Common myeloid progenitor, CD34-positive (primary cell): ENCODE results near the gene OR6K3.

Source experiments
- CTCF ChIA-PET: fragments of 350-600 bp; sonication (Branson Sonifier 250); formaldehyde crosslinking; loops from one replicate; lab custom pipeline; 2021; ENCODE audit warnings: antibody characterized with exemption; lab: Charles Lee
- POLR2A ChIA-PET: fragments of 350-600 bp; sonication (Branson Sonifier 250); formaldehyde crosslinking; loops from one replicate; lab custom pipeline; 2021; ENCODE audit warnings: antibody characterized with exemption; lab: Charles Lee
- DNase-seq, 3 donors: peaks; one replicate each; pipeline versions ENCODE4 v3.0.0 to v3.0.0-alpha.2; 2013
- H3K27ac ChIP-seq, 2 experiments: 1 replicate in 1 of 2; 2 replicates in 1 of 2; pipeline ENCODE4 v1.7.0; 2013; ENCODE audit warnings: inconsistent platforms in 2 of 2, low read length in 2 of 2, mild to moderate bottlenecking in 2 of 2, low read depth in 1 of 2, moderate library complexity in 1 of 2; ENCODE audit not compliant: severe bottlenecking in 2 of 2, insufficient read depth in 1 of 2, poor library complexity in 1 of 2
- H3K27me3 ChIP-seq, 5 experiments: replicated peaks in 2 of 5; 1 replicate in 3 of 5; 2 replicates in 2 of 5; pipeline versions ENCODE4 v1.6.1 to v1.7.0; 2013; ENCODE audit warnings: low read length in 4 of 5, mild to moderate bottlenecking in 2 of 5, moderate library complexity in 2 of 5, inconsistent platforms in 1 of 5; ENCODE audit not compliant: insufficient read depth in 5 of 5, control insufficient read depth in 4 of 5
- H3K36me3 ChIP-seq, 4 experiments: 1 replicate in 2 of 4; 2 replicates in 2 of 4; pipeline versions ENCODE4 v1.6.1 to v1.7.0; 2013; ENCODE audit warnings: low read length in 3 of 4, control low read depth in 1 of 4, mild to moderate bottlenecking in 1 of 4; ENCODE audit not compliant: control insufficient read depth in 4 of 4, insufficient read depth in 4 of 4
- H3K4me1 ChIP-seq, 4 experiments: 1 replicate in 3 of 4; 2 replicates in 1 of 4; pipeline versions ENCODE4 v1.6.1 to v1.7.1; 2013; ENCODE audit warnings: low read length in 3 of 4, mild to moderate bottlenecking in 3 of 4, control low read depth in 1 of 4, inconsistent platforms in 1 of 4, moderate library complexity in 1 of 4; ENCODE audit not compliant: control insufficient read depth in 4 of 4, insufficient read depth in 4 of 4; ENCODE audit errors: control extremely low read depth in 1 of 4
- H3K4me3 ChIP-seq, 7 experiments: 1 replicate in 4 of 7; 2 replicates in 3 of 7; pipeline versions ENCODE4 v1.5.1 to v1.7.0; 2013; ENCODE audit warnings: mild to moderate bottlenecking in 7 of 7, low read length in 6 of 7, moderate library complexity in 6 of 7, inconsistent platforms in 2 of 7, low read depth in 2 of 7, control low read depth in 1 of 7; ENCODE audit not compliant: insufficient read depth in 4 of 7, control insufficient read depth in 1 of 7; ENCODE audit errors: extremely low read depth in 1 of 7
- H3K9me3 ChIP-seq, 5 experiments: 1 replicate in 4 of 5; 2 replicates in 1 of 5; pipeline versions ENCODE4 v1.6.1 to v1.7.1; 2013; ENCODE audit warnings: low read length in 4 of 5, mild to moderate bottlenecking in 2 of 5, inconsistent platforms in 1 of 5, low read depth in 1 of 5, moderate library complexity in 1 of 5; ENCODE audit not compliant: control insufficient read depth in 4 of 5, insufficient read depth in 2 of 5; ENCODE audit errors: control extremely low read depth in 1 of 5
- WGBS: methylation state at CpG from one replicate; pipeline ENCODE4 v1.1.5; 2013; ENCODE audit not compliant: insufficient coverage; 5-methylcytosine and 5-hydroxymethylcytosine counted together

OR6K3 gene

DNA sequence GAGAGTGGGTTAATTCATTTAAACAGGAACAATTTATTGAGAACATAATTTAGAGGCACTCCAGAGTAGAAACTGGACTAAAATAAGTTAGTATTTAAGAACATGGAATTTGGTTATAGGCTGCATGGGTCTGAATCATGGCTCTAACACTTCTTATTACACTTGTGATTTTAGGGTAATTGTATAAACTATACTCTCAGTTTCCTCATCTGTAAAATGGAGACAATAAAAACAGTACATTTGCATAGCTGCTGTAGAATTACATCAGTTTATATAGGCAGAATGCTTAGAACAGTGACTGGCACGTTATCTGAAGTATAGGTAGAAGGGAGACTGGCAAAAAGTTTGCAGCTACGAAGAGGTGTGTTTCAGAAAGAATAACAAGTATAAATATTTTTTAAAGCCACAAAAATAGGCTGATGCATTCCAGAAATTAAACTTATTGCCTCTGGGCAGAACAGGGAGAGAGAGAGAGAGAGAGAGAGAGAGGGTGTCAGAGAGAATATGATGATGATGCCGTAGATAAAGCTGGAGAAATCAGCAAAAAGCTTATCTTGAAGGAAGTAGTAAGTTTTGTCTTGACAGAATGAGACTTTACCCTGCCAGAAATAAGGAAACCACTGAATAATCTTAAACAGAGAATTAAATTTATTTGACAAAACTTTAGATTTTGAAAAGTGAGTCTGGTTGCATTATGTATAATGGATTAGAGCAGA, 8.1 kb upstream of the OR6K3 start:
- ChIA-PET CTCF (no interaction called here), POLR2A (no interaction called here)
- Histone ChIP-seq H3K36me3 (no peaks in the 10 kb centered on the region), H3K27ac (no peak overlapping the region), H3K9me3 (no peaks in the 10 kb centered on the region), H3K27me3 (no peaks in the 10 kb centered on the region), H3K4me1 (no peaks in the 10 kb centered on the region), H3K4me3 (no peak overlapping the region)
- no CpG with 5 or more reads among the region's 3 CpGs for WGBS
- peak in 2 of 3 donors; percentile 3 to 27 for DNase-seq

DNA sequence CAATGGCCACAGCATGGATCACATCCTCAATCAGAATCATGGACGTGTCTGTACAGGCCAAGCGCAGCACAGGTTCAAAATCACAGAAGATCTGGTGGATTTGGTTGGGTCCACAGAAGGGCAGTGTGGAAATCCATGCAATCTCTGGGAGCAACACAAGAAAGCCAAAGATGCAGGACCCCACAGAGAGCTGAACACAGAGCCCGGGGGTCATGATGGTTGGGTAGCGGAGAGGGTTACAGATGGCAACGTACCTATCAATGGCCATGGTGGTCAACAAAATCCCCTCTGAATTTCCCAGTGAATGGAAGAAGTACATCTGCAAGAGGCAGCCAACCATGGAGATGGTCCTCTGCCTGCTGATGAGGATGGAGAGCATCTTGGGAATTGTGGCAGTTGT, 3.9 kb upstream of the OR6K3 start:
- no peaks in the 10 kb centered on the region for H3K27me3 ChIP-seq
- ChIA-PET POLR2A (no interaction called here), CTCF (interaction anchor here (0.7 kb wide), 1 partner anchor 14 kb away, joined by 3 read pairs; no protein-coding TSS in a partner anchor)
- no peak overlapping the region for H3K27ac ChIP-seq
- no peaks in the 10 kb centered on the region for H3K9me3 ChIP-seq
- DNase-seq: no peak
- no peaks in the 10 kb centered on the region for H3K36me3 ChIP-seq
- H3K4me1 ChIP-seq: no peaks in the 10 kb centered on the region
- no peak overlapping the region for H3K4me3 ChIP-seq
- WGBS: 98% methylated on average over 5 of the region's 5 CpGs

DNA sequence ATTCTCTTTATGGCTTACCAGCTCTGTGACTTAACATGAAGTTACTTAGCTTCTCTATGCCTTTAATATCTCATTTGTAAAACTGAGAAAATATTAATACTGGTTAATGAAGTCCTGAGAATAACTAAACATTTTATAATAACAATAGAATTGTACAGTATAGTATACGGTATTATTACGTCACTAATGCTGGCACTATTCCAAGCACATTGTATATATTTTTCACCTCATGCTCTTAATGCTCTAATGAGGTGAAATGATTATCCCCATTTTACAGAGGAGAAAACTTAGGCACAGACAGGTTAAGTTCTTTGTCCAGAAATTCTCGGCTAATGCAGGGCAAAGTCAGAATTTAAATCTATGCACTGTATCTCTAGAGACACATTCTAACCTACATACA, 856 bp downstream of the OR6K3 start:
- DNase-seq: no peak
- ChIA-PET POLR2A (no interaction called here), CTCF (no interaction called here)
- Histone ChIP-seq H3K4me3 (no peak overlapping the region), H3K9me3 (no peaks in the 10 kb centered on the region), H3K36me3 (no peaks in the 10 kb centered on the region), H3K27me3 (no peaks in the 10 kb centered on the region), H3K27ac (no peak overlapping the region), H3K4me1 (no peaks in the 10 kb centered on the region)
- 83% methylated on average over 1 of the region's 3 CpGs for WGBS

DNA sequence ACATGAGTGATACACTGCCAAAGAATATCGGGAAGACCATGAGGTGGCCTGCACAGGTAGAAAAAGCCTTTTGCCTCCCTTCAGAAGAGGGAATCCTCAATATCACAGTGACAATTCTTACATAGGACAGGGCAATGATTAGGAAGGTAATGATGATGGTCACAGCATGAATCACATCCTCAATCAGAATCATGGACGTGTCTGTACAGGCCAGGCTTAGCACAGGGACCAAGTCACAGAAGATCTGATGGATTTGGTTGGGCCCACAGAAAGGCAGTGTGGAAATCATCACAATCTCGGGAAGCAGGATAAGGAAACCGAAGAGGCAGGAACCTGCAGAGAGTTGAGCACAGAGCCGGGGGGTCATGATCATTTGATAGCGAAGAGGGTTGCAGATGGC, 3.2 kb downstream of the OR6K3 start:
- Histone ChIP-seq H3K36me3 (no peaks in the 10 kb centered on the region), H3K9me3 (no peaks in the 10 kb centered on the region), H3K27ac (no peak overlapping the region), H3K27me3 (no peaks in the 10 kb centered on the region), H3K4me3 (no peak overlapping the region), H3K4me1 (no peaks in the 10 kb centered on the region)
- POLR2A ChIA-PET: no interaction called here
- CTCF ChIA-PET: no interaction called here
- no peak for DNase-seq
- 100% methylated on average over 4 of the region's 6 CpGs for WGBS

DNA sequence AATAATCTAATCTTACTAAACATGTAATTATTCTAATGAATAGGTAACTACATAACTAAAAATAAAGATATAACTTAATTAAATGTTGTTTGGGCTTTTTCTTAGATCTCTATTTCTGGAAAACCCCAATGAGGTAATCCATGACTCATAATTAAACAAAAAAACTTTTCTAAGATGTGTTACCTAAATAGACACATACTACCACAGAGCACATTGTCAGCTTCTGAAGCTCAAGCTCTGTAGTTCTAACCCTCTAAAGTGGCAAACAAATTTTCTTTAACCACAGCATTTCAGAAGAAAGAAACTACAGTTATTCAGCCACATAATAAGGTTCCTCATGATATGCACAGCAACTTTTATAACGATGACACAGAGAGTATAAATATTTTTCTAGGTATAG, 4.2 kb downstream of the OR6K3 start:
- CTCF ChIA-PET: no interaction called here
- no CpG with 5 or more reads among the region's 1 CpG for WGBS
- POLR2A ChIA-PET: no interaction called here

DNA sequence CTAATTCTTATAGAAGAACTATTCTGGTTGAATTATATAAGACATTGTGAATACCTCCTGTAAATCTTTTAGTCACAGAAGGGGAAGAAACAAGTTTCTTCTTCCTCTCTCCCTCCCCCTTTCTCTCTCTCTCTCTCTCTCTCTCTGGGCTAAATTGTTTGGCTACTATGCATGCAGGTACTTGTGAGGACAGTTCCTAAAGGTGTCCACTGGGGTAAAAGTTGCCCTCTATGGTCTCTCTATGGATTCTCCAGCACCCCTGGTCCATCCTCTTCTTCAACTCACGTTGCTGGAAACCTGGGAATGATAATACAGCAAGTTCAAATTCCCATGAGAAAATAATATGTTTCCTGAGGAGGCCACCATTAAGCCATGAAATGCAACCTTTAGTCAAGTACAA, 5.8 kb downstream of the OR6K3 start:
- ChIA-PET CTCF (interaction anchor here (0.6 kb wide), 1 partner anchor 22 kb away, joined by 3 read pairs; no protein-coding TSS in a partner anchor), POLR2A (no interaction called here)
- Histone ChIP-seq H3K27ac (no peak overlapping the region), H3K27me3 (no peaks in the 10 kb centered on the region), H3K36me3 (no peaks in the 10 kb centered on the region), H3K4me1 (no peaks in the 10 kb centered on the region), H3K4me3 (no peak overlapping the region), H3K9me3 (no peaks in the 10 kb centered on the region)
- WGBS: 100% methylated on average over 1 of the region's 1 CpG
- DNase-seq: no peak

More for the DNA sequence above, 4.2 kb downstream of the OR6K3 start:
- Histone ChIP-seq H3K4me1 (no peaks in the 10 kb centered on the region), H3K27me3 (no peaks in the 10 kb centered on the region), H3K9me3 (no peaks in the 10 kb centered on the region), H3K27ac (no peak overlapping the region), H3K4me3 (no peak overlapping the region), H3K36me3 (no peaks in the 10 kb centered on the region)
- peak in 2 of 3 donors; percentile 32 to 41 for DNase-seq

DNA sequence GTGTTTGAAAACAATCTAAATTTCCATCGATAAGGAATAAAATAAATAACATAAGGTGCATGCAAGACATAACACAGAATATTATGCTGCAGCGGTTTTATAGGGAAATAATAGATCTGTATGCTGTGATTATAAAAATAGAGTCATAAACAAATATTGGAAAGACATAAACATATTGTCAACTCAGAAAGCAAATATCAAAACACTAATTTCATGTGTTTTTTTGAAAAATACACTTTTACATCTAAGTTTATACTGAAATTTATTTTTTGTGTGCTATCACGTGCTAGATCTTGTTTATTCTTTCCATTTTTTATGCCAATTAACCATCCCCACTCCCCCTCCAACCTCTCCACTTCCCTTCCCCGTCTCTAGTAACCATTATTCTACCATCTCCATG, 9.4 kb downstream of the OR6K3 start:
- ChIA-PET CTCF (no interaction called here), POLR2A (no interaction called here)
- no peaks in the 10 kb centered on the region for H3K9me3 ChIP-seq
- no peak overlapping the region for H3K27ac ChIP-seq
- no peak for DNase-seq
- no peaks in the 10 kb centered on the region for H3K36me3 ChIP-seq
- H3K27me3 ChIP-seq: no peaks in the 10 kb centered on the region
- no peaks in the 10 kb centered on the region for H3K4me1 ChIP-seq
- 67% methylated on average over 1 of the region's 4 CpGs for WGBS
- no peak overlapping the region for H3K4me3 ChIP-seq
